ENCODE data around the gene KPNA1.
"Not testable (repeated sequence)": the region's sequence is repeated elsewhere in the genome, so short reads cannot be mapped to it uniquely, and the experiment has no call there.

The KPNA1 gene

GRCh38 chr3:122502139-122502538 lies 12.6 kb downstream of the KPNA1 start:
- 62% methylated on average over 1 of the region's 2 CpGs for WGBS (ENCODE audit: insufficient coverage)
- no peak overlapping the region for H3K4me3 ChIP-seq (ENCODE audit: control insufficient read depth in 1 of 7, extremely low read depth in 1 of 7, insufficient read depth in 4 of 7, low read depth in 2 of 7, low read length in 6 of 7)
- peaks cover 3 to 26% (median 13%) of the 10 kb centered on the region in 4 experiments for H3K4me1 ChIP-seq (ENCODE audit: control extremely low read depth in 1 of 4, control insufficient read depth in 4 of 4, insufficient read depth in 4 of 4, low read length in 3 of 4)
- H3K27me3 ChIP-seq (replicated peaks in 2 of 5; ENCODE audit: control insufficient read depth in 4 of 5, insufficient read depth in 5 of 5, low read length in 4 of 5) = no peaks in the 10 kb centered on the region
- DNase-seq = peak in 1 of 3 donors; percentile 59
- H3K36me3 ChIP-seq (ENCODE audit: control insufficient read depth in 4 of 4, insufficient read depth in 4 of 4, low read length in 3 of 4) = peaks cover 0 to 5% (median 0%) of the 10 kb centered on the region in 4 experiments
- ChIA-PET CTCF (interaction anchor here (1.1 to 2.3 kb wide), 5 partner anchors 8 to 44 kb away, joined by 3 to 7 read pairs (median 4); partner anchors contain the start of gene KPNA1), POLR2A (no interaction called here)
- no peaks in the 10 kb centered on the region for H3K9me3 ChIP-seq (ENCODE audit: control extremely low read depth in 1 of 5, control insufficient read depth in 4 of 5, insufficient read depth in 2 of 5, low read depth in 1 of 5, low read length in 4 of 5)
- no peak overlapping the region for H3K27ac ChIP-seq (ENCODE audit: insufficient read depth in 1 of 2, low read depth in 1 of 2, low read length in 2 of 2, poor library complexity in 1 of 2, severe bottlenecking in 2 of 2)

DNA sequence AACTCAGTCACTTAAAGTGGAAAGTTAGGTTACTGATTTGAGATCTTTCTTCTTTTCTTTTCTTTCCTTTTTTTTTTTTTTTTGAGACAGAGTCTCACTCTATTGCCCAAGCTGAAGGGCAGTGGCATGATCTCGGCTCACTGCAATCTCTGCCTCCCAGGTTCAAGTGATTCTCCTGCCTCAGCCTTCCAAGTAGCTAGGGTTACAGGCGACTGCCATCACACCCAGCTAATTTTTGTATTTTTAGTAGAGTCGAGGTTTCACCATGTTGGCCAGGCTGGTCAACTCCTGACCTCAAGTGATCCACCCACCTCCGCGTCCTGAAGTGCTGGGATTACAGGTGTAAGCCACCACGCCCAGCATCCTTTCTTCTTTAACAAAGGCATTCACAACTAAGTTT lies 13.8 kb downstream of the KPNA1 start:
- CTCF ChIA-PET = interaction anchor here (1.0 to 2.3 kb wide), 5 partner anchors 10 to 43 kb away, joined by 3 to 7 read pairs (median 4); partner anchors contain the start of gene KPNA1
- H3K4me1 ChIP-seq (ENCODE audit: control extremely low read depth in 1 of 4, control insufficient read depth in 4 of 4, insufficient read depth in 4 of 4, low read length in 3 of 4) = peaks cover 3 to 33% (median 14%) of the 10 kb centered on the region in 4 experiments
- H3K9me3 ChIP-seq (ENCODE audit: control extremely low read depth in 1 of 5, control insufficient read depth in 4 of 5, insufficient read depth in 2 of 5, low read depth in 1 of 5, low read length in 4 of 5); POLR2A ChIA-PET; H3K36me3 ChIP-seq (ENCODE audit: control insufficient read depth in 4 of 4, insufficient read depth in 4 of 4, low read length in 3 of 4); DNase-seq; H3K27ac ChIP-seq (ENCODE audit: insufficient read depth in 1 of 2, low read depth in 1 of 2, low read length in 2 of 2, poor library complexity in 1 of 2, severe bottlenecking in 2 of 2); H3K4me3 ChIP-seq (ENCODE audit: control insufficient read depth in 1 of 7, extremely low read depth in 1 of 7, insufficient read depth in 4 of 7, low read depth in 2 of 7, low read length in 6 of 7); H3K27me3 ChIP-seq (replicated peaks in 2 of 5; ENCODE audit: control insufficient read depth in 4 of 5, insufficient read depth in 5 of 5, low read length in 4 of 5): not testable (repeated sequence)
- 97% methylated on average over 6 of the region's 6 CpGs for WGBS (ENCODE audit: insufficient coverage)

GRCh38 chr3:122498152-122498551 lies 16.6 kb downstream of the KPNA1 start:
- H3K27ac ChIP-seq (ENCODE audit: insufficient read depth in 1 of 2, low read depth in 1 of 2, low read length in 2 of 2, poor library complexity in 1 of 2, severe bottlenecking in 2 of 2) = no peak overlapping the region
- CTCF ChIA-PET = interaction anchor here (1.3 kb wide), 1 partner anchor 12 kb away, joined by 5 read pairs; no protein-coding TSS in a partner anchor

GRCh38 chr3:122497425-122497824 lies 17.3 kb downstream of the KPNA1 start:
- H3K4me1 ChIP-seq (ENCODE audit: control extremely low read depth in 1 of 4, control insufficient read depth in 4 of 4, insufficient read depth in 4 of 4, low read length in 3 of 4) = peaks cover 3 to 22% (median 8%) of the 10 kb centered on the region in 4 experiments
- no peak overlapping the region for H3K27ac ChIP-seq (ENCODE audit: insufficient read depth in 1 of 2, low read depth in 1 of 2, low read length in 2 of 2, poor library complexity in 1 of 2, severe bottlenecking in 2 of 2)
- H3K27me3 ChIP-seq (replicated peaks in 2 of 5; ENCODE audit: control insufficient read depth in 4 of 5, insufficient read depth in 5 of 5, low read length in 4 of 5) = no peaks in the 10 kb centered on the region
- H3K9me3 ChIP-seq (ENCODE audit: control extremely low read depth in 1 of 5, control insufficient read depth in 4 of 5, insufficient read depth in 2 of 5, low read depth in 1 of 5, low read length in 4 of 5) = no peaks in the 10 kb centered on the region
- H3K36me3 ChIP-seq (ENCODE audit: control insufficient read depth in 4 of 4, insufficient read depth in 4 of 4, low read length in 3 of 4) = peaks cover 5 to 23% (median 6%) of the 10 kb centered on the region in 4 experiments
- H3K4me3 ChIP-seq (ENCODE audit: control insufficient read depth in 1 of 7, extremely low read depth in 1 of 7, insufficient read depth in 4 of 7, low read depth in 2 of 7, low read length in 6 of 7) = no peak overlapping the region
- peak; percentile 80 to 94 (median 92) for DNase-seq
- ChIA-PET CTCF (no interaction called here), POLR2A (no interaction called here)
- no CpG with 5 or more reads among the region's 1 CpG for WGBS (ENCODE audit: insufficient coverage)

More at GRCh38 chr3:122498152-122498551, 16.6 kb downstream of the KPNA1 start:
- no peaks in the 10 kb centered on the region for H3K27me3 ChIP-seq (replicated peaks in 2 of 5; ENCODE audit: control insufficient read depth in 4 of 5, insufficient read depth in 5 of 5, low read length in 4 of 5)
- H3K4me3 ChIP-seq (ENCODE audit: control insufficient read depth in 1 of 7, extremely low read depth in 1 of 7, insufficient read depth in 4 of 7, low read depth in 2 of 7, low read length in 6 of 7) = no peak overlapping the region
- H3K9me3 ChIP-seq (ENCODE audit: control extremely low read depth in 1 of 5, control insufficient read depth in 4 of 5, insufficient read depth in 2 of 5, low read depth in 1 of 5, low read length in 4 of 5) = no peaks in the 10 kb centered on the region
- peaks cover 5 to 19% (median 6%) of the 10 kb centered on the region in 4 experiments for H3K36me3 ChIP-seq (ENCODE audit: control insufficient read depth in 4 of 4, insufficient read depth in 4 of 4, low read length in 3 of 4)
- peaks cover 3 to 27% (median 13%) of the 10 kb centered on the region in 4 experiments for H3K4me1 ChIP-seq (ENCODE audit: control extremely low read depth in 1 of 4, control insufficient read depth in 4 of 4, insufficient read depth in 4 of 4, low read length in 3 of 4)
- DNase-seq = no peak
- POLR2A ChIA-PET = no interaction called here
- WGBS (ENCODE audit: insufficient coverage) = no CpG with 5 or more reads among the region's 1 CpG

- no peaks in the 10 kb centered on the region for H3K27me3 ChIP-seq (replicated peaks in 2 of 5; ENCODE audit: control insufficient read depth in 4 of 5, insufficient read depth in 5 of 5, low read length in 4 of 5)
- H3K4me3 ChIP-seq (ENCODE audit: control insufficient read depth in 1 of 7, extremely low read depth in 1 of 7, insufficient read depth in 4 of 7, low read depth in 2 of 7, low read length in 6 of 7) = no peak overlapping the region
- POLR2A ChIA-PET = no interaction called here
- H3K27ac ChIP-seq (ENCODE audit: insufficient read depth in 1 of 2, low read depth in 1 of 2, low read length in 2 of 2, poor library complexity in 1 of 2, severe bottlenecking in 2 of 2) = no peak overlapping the region
- peaks cover 5 to 27% (median 6%) of the 10 kb centered on the region in 4 experiments for H3K36me3 ChIP-seq (ENCODE audit: control insufficient read depth in 4 of 4, insufficient read depth in 4 of 4, low read length in 3 of 4)
- WGBS (ENCODE audit: insufficient coverage) = 89% methylated on average over 1 of the region's 2 CpGs
- CTCF ChIA-PET = no interaction called here
- no peaks in the 10 kb centered on the region for H3K9me3 ChIP-seq (ENCODE audit: control extremely low read depth in 1 of 5, control insufficient read depth in 4 of 5, insufficient read depth in 2 of 5, low read depth in 1 of 5, low read length in 4 of 5)
- no peak for DNase-seq
- peaks cover 3 to 19% (median 7%) of the 10 kb centered on the region in 4 experiments for H3K4me1 ChIP-seq (ENCODE audit: control extremely low read depth in 1 of 4, control insufficient read depth in 4 of 4, insufficient read depth in 4 of 4, low read length in 3 of 4)
Measured at GRCh38 chr3:122496508-122496907, 18.2 kb downstream of the KPNA1 start.

DNA sequence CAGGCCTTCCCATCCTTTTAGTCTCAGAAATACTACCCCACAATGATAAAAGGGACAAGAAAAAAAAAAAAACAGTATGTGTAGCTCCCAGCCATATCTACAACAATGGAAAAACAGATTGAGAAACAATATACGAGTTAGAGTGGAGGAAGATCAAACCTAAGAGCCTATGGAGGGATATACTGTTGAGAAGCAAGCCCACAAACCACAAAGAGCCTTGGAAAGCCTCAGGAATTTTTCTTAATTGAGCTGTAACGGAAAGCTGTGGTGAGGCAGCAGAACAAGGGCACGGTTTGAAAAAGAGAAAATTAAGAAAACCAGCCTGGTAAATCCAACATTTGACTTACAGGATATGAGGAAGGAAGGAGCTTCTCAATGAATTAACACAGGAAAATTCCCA lies 21.4 kb downstream of the KPNA1 start:
- H3K9me3 ChIP-seq (ENCODE audit: control extremely low read depth in 1 of 5, control insufficient read depth in 4 of 5, insufficient read depth in 2 of 5, low read depth in 1 of 5, low read length in 4 of 5) = no peaks in the 10 kb centered on the region
- peaks cover 5 to 39% (median 12%) of the 10 kb centered on the region in 4 experiments for H3K36me3 ChIP-seq (ENCODE audit: control insufficient read depth in 4 of 4, insufficient read depth in 4 of 4, low read length in 3 of 4)
- H3K4me1 ChIP-seq (ENCODE audit: control extremely low read depth in 1 of 4, control insufficient read depth in 4 of 4, insufficient read depth in 4 of 4, low read length in 3 of 4) = peaks cover 3 to 21% (median 7%) of the 10 kb centered on the region in 4 experiments
- no peaks in the 10 kb centered on the region for H3K27me3 ChIP-seq (replicated peaks in 2 of 5; ENCODE audit: control insufficient read depth in 4 of 5, insufficient read depth in 5 of 5, low read length in 4 of 5)
- 60% methylated on average over 1 of the region's 3 CpGs for WGBS (ENCODE audit: insufficient coverage)
- ChIA-PET CTCF (interaction anchor here (1.2 kb wide), 1 partner anchor 35 kb away, joined by 3 read pairs; no protein-coding TSS in a partner anchor), POLR2A (no interaction called here)
- H3K27ac ChIP-seq (ENCODE audit: insufficient read depth in 1 of 2, low read depth in 1 of 2, low read length in 2 of 2, poor library complexity in 1 of 2, severe bottlenecking in 2 of 2) = no peak overlapping the region
- no peak for DNase-seq
- H3K4me3 ChIP-seq (ENCODE audit: control insufficient read depth in 1 of 7, extremely low read depth in 1 of 7, insufficient read depth in 4 of 7, low read depth in 2 of 7, low read length in 6 of 7) = no peak overlapping the region

GRCh38 chr3:122488262-122488973 lies 26.3 kb downstream of the KPNA1 start:
- DNase-seq = no peak
- peaks cover 0 to 33% (median 12%) of the 10 kb centered on the region in 4 experiments for H3K36me3 ChIP-seq (ENCODE audit: control insufficient read depth in 4 of 4, insufficient read depth in 4 of 4, low read length in 3 of 4)
- H3K9me3 ChIP-seq (ENCODE audit: control extremely low read depth in 1 of 5, control insufficient read depth in 4 of 5, insufficient read depth in 2 of 5, low read depth in 1 of 5, low read length in 4 of 5) = no peaks in the 10 kb centered on the region
- ChIA-PET POLR2A (no interaction called here), CTCF (interaction anchor here (0.6 kb wide), 1 partner anchor 14 kb away, joined by 3 read pairs; no protein-coding TSS in a partner anchor)
- WGBS (ENCODE audit: insufficient coverage) = 95% methylated on average over 4 of the region's 7 CpGs
- H3K4me1 ChIP-seq (ENCODE audit: control extremely low read depth in 1 of 4, control insufficient read depth in 4 of 4, insufficient read depth in 4 of 4, low read length in 3 of 4) = peaks cover 0 to 4% (median 0%) of the 10 kb centered on the region in 4 experiments
- H3K4me3 ChIP-seq (ENCODE audit: control insufficient read depth in 1 of 7, extremely low read depth in 1 of 7, insufficient read depth in 4 of 7, low read depth in 2 of 7, low read length in 6 of 7) = no peak overlapping the region
- H3K27me3 ChIP-seq (replicated peaks in 2 of 5; ENCODE audit: control insufficient read depth in 4 of 5, insufficient read depth in 5 of 5, low read length in 4 of 5) = no peaks in the 10 kb centered on the region
- H3K27ac ChIP-seq (ENCODE audit: insufficient read depth in 1 of 2, low read depth in 1 of 2, low read length in 2 of 2, poor library complexity in 1 of 2, severe bottlenecking in 2 of 2) = no peak overlapping the region

Data from common myeloid progenitor, CD34-positive (primary cell).